SU-DHL-6 (cell line): ENCODE measurements around the gene ALDH3A1.

Source experiments
- H2AFZ ChIP-seq: fragments of 200-600 bp; sonication (generic); 2 replicates; pipeline ENCODE4 v1.6.1; 2014; ENCODE audit warnings: low read depth, mild to moderate bottlenecking, moderate library complexity, mixed read lengths, antibody characterized with exemption, low read length; ENCODE audit not compliant: severe bottlenecking
- H3F3A ChIP-seq: fragments of 200-600 bp; shearing (Covaris generic); 2 replicates; pipeline ENCODE4 v1.6.0; 2016; ENCODE audit warnings: antibody characterized with exemption, mild to moderate bottlenecking; ENCODE audit not compliant: insufficient read depth
- H3K27ac ChIP-seq: fragments of 200-600 bp; sonication (generic); 2 replicates; pipeline ENCODE4 v1.5.1; 2016; ENCODE audit warnings: low read depth, mild to moderate bottlenecking, low read length, moderate library complexity, mixed read lengths
- H3K27me3 ChIP-seq: fragments of 200-600 bp; sonication (generic), shearing (Covaris generic); 2 replicates; pipeline ENCODE4 v1.6.0; 2014; ENCODE audit warnings: mild to moderate bottlenecking, low read length
- H3K36me3 ChIP-seq: fragments of 200-600 bp; sonication (generic); 2 replicates; pipeline ENCODE4 v1.6.1; 2014; ENCODE audit warnings: mild to moderate bottlenecking, low read length, mixed read lengths
- H3K4me2 ChIP-seq: fragments of 300-600, 200-600 bp; shearing (Covaris generic), sonication (generic); 2 replicates; pipeline ENCODE4 v1.6.0; 2014; ENCODE audit warnings: low read length, low read depth, mild to moderate bottlenecking; ENCODE audit not compliant: poor library complexity, severe bottlenecking
- H3K4me3 ChIP-seq: fragments of 200-600 bp; sonication (generic); 2 replicates; pipeline ENCODE4 v1.5.1; 2014; ENCODE audit warnings: antibody characterized with exemption, low read length, mild to moderate bottlenecking, mixed read lengths; ENCODE audit not compliant: insufficient read depth, poor library complexity, severe bottlenecking
- H3K79me2 ChIP-seq: fragments of 200-600 bp; sonication (generic); 2 replicates; pipeline ENCODE4 v1.6.1; 2014; ENCODE audit warnings: mild to moderate bottlenecking, low read length, moderate library complexity; ENCODE audit not compliant: insufficient read depth
- H3K9ac ChIP-seq: fragments of 200-600 bp; sonication (generic); 2 replicates; pipeline ENCODE4 v1.7.0; 2014; ENCODE audit warnings: mild to moderate bottlenecking, low read length
- H3K9me2 ChIP-seq: fragments of 200-600 bp; sonication (generic); replicated peaks from 2 replicates; pipeline ENCODE4 v1.6.1; 2014; ENCODE audit warnings: low read length; ENCODE audit not compliant: insufficient read depth
- H3K9me3 ChIP-seq: fragments of 200-600 bp; sonication (generic); 2 replicates; pipeline ENCODE4 v1.6.1; 2014; ENCODE audit warnings: low read length, mixed read lengths; ENCODE audit not compliant: insufficient read depth
- H4K20me1 ChIP-seq: fragments of 200-600 bp; sonication (generic); 2 replicates; pipeline ENCODE4 v1.6.1; 2014; ENCODE audit warnings: low read depth, mild to moderate bottlenecking, antibody characterized with exemption, low read length, moderate library complexity, mixed read lengths
- CTCF ChIP-seq: fragments of 200-600 bp; sonication (generic); IDR thresholded peaks from one replicate; pipeline ENCODE4 v1.5.1; 2017; ENCODE audit warnings: antibody characterized with exemption, mild to moderate bottlenecking, low read length, moderate library complexity; ENCODE audit not compliant: insufficient read depth, poor library complexity, severe bottlenecking
- EZH2phosphoT487 ChIP-seq: fragments of 200-600 bp; sonication (generic), shearing (Covaris generic); conservative IDR thresholded peaks from 2 replicates; pipeline ENCODE4 v1.6.1; 2018; ENCODE audit warnings: mild to moderate bottlenecking, antibody characterized with exemption, low read length, moderate library complexity, mixed read lengths

Gene ALDH3A1

GRCh38 chr17:19752216-19753050 lies 4.3 kb upstream of the ALDH3A1 start:
- H3K4me3 ChIP-seq: no peak overlapping the region
- no peak overlapping the region for H3K9ac ChIP-seq
- no peaks in the 10 kb centered on the region for H3K27me3 ChIP-seq
- H3K27ac ChIP-seq: no peak overlapping the region
- H3K79me2 ChIP-seq: no peaks in the 10 kb centered on the region
- no peak overlapping the region for H2AFZ ChIP-seq
- H3F3A ChIP-seq: no peaks in the 10 kb centered on the region
- no peaks in the 10 kb centered on the region for H4K20me1 ChIP-seq
- H3K4me2 ChIP-seq: no peak overlapping the region
- TF ChIP-seq CTCF (no peak), EZH2phosphoT487 (no peak)
- no peaks in the 10 kb centered on the region for H3K36me3 ChIP-seq
- H3K9me2 ChIP-seq: no peaks in the 10 kb centered on the region
- H3K9me3 ChIP-seq: no peaks in the 10 kb centered on the region

- Histone ChIP-seq H3K9me2 (no peaks in the 10 kb centered on the region), H3K36me3 (no peaks in the 10 kb centered on the region), H3K27me3 (no peaks in the 10 kb centered on the region), H3K9ac (no peak overlapping the region), H2AFZ (no peak overlapping the region), H3K9me3 (no peaks in the 10 kb centered on the region), H3K79me2 (no peaks in the 10 kb centered on the region), H3K4me3 (no peak overlapping the region), H3K4me2 (no peak overlapping the region), H3K27ac (no peak overlapping the region), H4K20me1 (no peaks in the 10 kb centered on the region), H3F3A (no peaks in the 10 kb centered on the region)
- TF ChIP-seq CTCF (no peak), EZH2phosphoT487 (no peak)
Measured at GRCh38 chr17:19750835-19751234, 2.7 kb upstream of the ALDH3A1 start.

- no peaks in the 10 kb centered on the region for H3K9me3 ChIP-seq
- no peak overlapping the region for H3K4me2 ChIP-seq
- H3K27me3 ChIP-seq: no peaks in the 10 kb centered on the region
- no peaks in the 10 kb centered on the region for H3K79me2 ChIP-seq
- no peaks in the 10 kb centered on the region for H3K36me3 ChIP-seq
- no peak overlapping the region for H2AFZ ChIP-seq
- H3K27ac ChIP-seq: no peak overlapping the region
- H3K4me3 ChIP-seq: no peak overlapping the region
- H3K9ac ChIP-seq: no peak overlapping the region
- no peaks in the 10 kb centered on the region for H4K20me1 ChIP-seq
- no peak for TF ChIP-seq EZH2phosphoT487
- TF ChIP-seq CTCF: no peak
- H3K9me2 ChIP-seq: no peaks in the 10 kb centered on the region
- H3F3A ChIP-seq: no peaks in the 10 kb centered on the region
Measured at GRCh38 chr17:19750020-19750572, 2.0 kb upstream of the ALDH3A1 start.
